H1 (cell line): ENCODE measurements around the gene KLB.

Source experiments
- BACH1 ChIP-seq: IDR thresholded peaks from 2 replicates; pipeline ENCODE4 v1.6.1; 2012; ENCODE audit warnings: low read length, improper control_type of control experiment
- CEBPB ChIP-seq: IDR thresholded peaks from 2 replicates; pipeline ENCODE4 v1.6.1; 2012; ENCODE audit warnings: low read depth, low read length
- CTCF ChIP-seq, 3 experiments: IDR thresholded peaks; 1 replicate in 2 of 3; 2 replicates in 1 of 3; pipeline versions ENCODE4 v1.5.1 to v1.6.1; 2011; ENCODE audit warnings: low read length in 3 of 3, mild to moderate bottlenecking in 3 of 3, inconsistent platforms in 2 of 3, low read depth in 1 of 3, moderate library complexity in 1 of 3; ENCODE audit not compliant: insufficient read depth in 1 of 3; ENCODE audit errors: control extremely low read depth in 1 of 3
- EGR1 ChIP-seq: IDR thresholded peaks from 2 replicates; pipeline ENCODE4 v1.6.1; 2011; ENCODE audit warnings: low read depth, low read length, borderline replicate concordance
- EZH2 ChIP-seq: fragments of 200-600 bp; sonication (generic); IDR thresholded peaks from 2 replicates; pipeline ENCODE4 v1.7.1; 2012; ENCODE audit warnings: low read depth, mild to moderate bottlenecking, moderate library complexity, low read length, inconsistent platforms; ENCODE audit not compliant: severe bottlenecking
- HDAC2 ChIP-seq, 2 experiments: fragments of 300-600 bp in 1 of 2; sonication (generic) in 1 of 2; IDR thresholded peaks; 2 replicates each; pipeline ENCODE4 v1.6.1; 2011 to 2012; ENCODE audit warnings: low read depth in 2 of 2, low read length in 2 of 2, mild to moderate bottlenecking in 2 of 2, moderate library complexity in 2 of 2, borderline replicate concordance in 1 of 2, inconsistent platforms in 1 of 2
- JUN ChIP-seq: IDR thresholded peaks from 2 replicates; pipeline ENCODE4 v1.6.1; 2011; ENCODE audit warnings: low read depth, mild to moderate bottlenecking, improper control_type of control experiment, low read length
- PHF8 ChIP-seq: fragments of 200-600 bp; sonication (generic); conservative IDR thresholded peaks from 2 replicates; pipeline ENCODE4 v1.7.1; 2012; ENCODE audit warnings: low read depth, mild to moderate bottlenecking, inconsistent platforms, low read length, moderate library complexity
- POLR2A ChIP-seq, 2 experiments: IDR thresholded peaks; 1 replicate in 1 of 2; 2 replicates in 1 of 2; pipeline ENCODE4 v1.6.1; 2011; ENCODE audit warnings: low read depth in 2 of 2, low read length in 2 of 2, mild to moderate bottlenecking in 2 of 2; ENCODE audit errors: control extremely low read depth in 1 of 2
- RAD21 ChIP-seq, 2 experiments: IDR thresholded peaks in 1 of 2; conservative IDR thresholded peaks in 1 of 2; 2 replicates each; pipeline ENCODE4 v1.6.1; 2011; ENCODE audit warnings: low read depth in 2 of 2, low read length in 2 of 2, improper control_type of control experiment in 1 of 2, inconsistent platforms in 1 of 2, mild to moderate bottlenecking in 1 of 2, moderate library complexity in 1 of 2
- RXRA ChIP-seq: IDR thresholded peaks from 2 replicates; pipeline ENCODE4 v1.6.1; 2011; ENCODE audit warnings: low read depth, mild to moderate bottlenecking, low read length, moderate library complexity; ENCODE audit not compliant: insufficient read depth
- SIRT6 ChIP-seq: IDR thresholded peaks from one replicate; pipeline ENCODE4 v1.7.1; 2012; ENCODE audit warnings: low read length, inconsistent platforms
- SIX5 ChIP-seq: IDR thresholded peaks from 2 replicates; pipeline ENCODE4 v1.6.1; 2011; ENCODE audit warnings: mild to moderate bottlenecking, low read depth, low read length
- SP1 ChIP-seq: IDR thresholded peaks from 2 replicates; pipeline ENCODE4 v1.6.1; 2011; ENCODE audit warnings: low read depth, low read length

GRCh38 chr4:39469429-39470077, 62.8 kb downstream of the KLB start:
- TF ChIP-seq SIRT6 = no peak
- TF ChIP-seq POLR2A (IDR thresholded peaks at IDR 0.05; ENCODE audit: control extremely low read depth in 1 of 2, low read depth in 2 of 2, low read length in 2 of 2) = no peak
- TF ChIP-seq EZH2 = no peak
- no peak for TF ChIP-seq SP1
- peak in 2 of 3 experiments; percentile 76 to 87; a peak in 3 of 4 replicates for TF ChIP-seq CTCF (IDR thresholded peaks at IDR 0.05; ENCODE audit: control extremely low read depth in 1 of 3, insufficient read depth in 1 of 3, low read depth in 1 of 3, low read length in 3 of 3)
- no peak for TF ChIP-seq JUN
- TF ChIP-seq BACH1 = no peak
- no peak for TF ChIP-seq SIX5
- no peak for TF ChIP-seq PHF8
- peak; percentile 78 to 86 for TF ChIP-seq RAD21 (IDR thresholded peaks at IDR 0.05 in 1 of 2, conservative IDR thresholded peaks at IDR 0.05 in 1 of 2; ENCODE audit: low read depth in 2 of 2, low read length in 2 of 2)
- no peak for TF ChIP-seq CEBPB
- no peak for TF ChIP-seq EGR1
- no peak for TF ChIP-seq HDAC2 (IDR thresholded peaks at IDR 0.05; ENCODE audit: borderline replicate concordance in 1 of 2, low read depth in 2 of 2, low read length in 2 of 2)
- no peak for TF ChIP-seq RXRA
